Measurements from ENCODE around the gene POGZ. TPM values are rescaled to one million over a fixed set of nuclear protein-coding genes. Genes with fewer than 3 reads are reported as not detected.
A peak's percentile ranks its signal among the peaks of the same experiment; 100 is the strongest.

Gene POGZ
- 29.3 TPM for total RNA-seq

GRCh38 chr1:151459331-151460046, at the start of gene POGZ:
POGZ (minus strand) TSS chr1:151459494; CDS start chr1:151442204, 17,290 bp downstream.
- peak; percentile 96 for DNase-seq (ENCODE audit: low spot score)
- peak; percentile 90 for ATAC-seq

GRCh38 chr1:151508833-151509232, 49.5 kb upstream of the POGZ start:
- DNase-seq (ENCODE audit: low spot score) (no peak), ATAC-seq (no peak)

GRCh38 chr1:151504759-151505158, 45.5 kb upstream of the POGZ start:
- no peak for ATAC-seq
- no peak for DNase-seq (ENCODE audit: low spot score)

- ATAC-seq (no peak), DNase-seq (ENCODE audit: low spot score) (no peak)
Observed at GRCh38 chr1:151504252-151504651, 45.0 kb upstream of the POGZ start.

GRCh38 chr1:151502859-151503780, 43.8 kb upstream of the POGZ start:
- ATAC-seq = no peak

GRCh38 chr1:151502035-151502700, 42.9 kb upstream of the POGZ start:
- ATAC-seq = no peak
- no peak for DNase-seq (ENCODE audit: low spot score)

More at GRCh38 chr1:151502859-151503780, 43.8 kb upstream of the POGZ start:
- no peak for DNase-seq (ENCODE audit: low spot score)

GRCh38 chr1:151501474-151501873, 42.2 kb upstream of the POGZ start:
- ATAC-seq = peak; percentile 31
- no peak for DNase-seq (ENCODE audit: low spot score)

GRCh38 chr1:151499930-151500329, 40.6 kb upstream of the POGZ start:
- no peak for ATAC-seq

GRCh38 chr1:151499365-151499764, 40.1 kb upstream of the POGZ start:
- no peak for DNase-seq (ENCODE audit: low spot score)
- no peak for ATAC-seq

More at GRCh38 chr1:151499930-151500329, 40.6 kb upstream of the POGZ start:
- DNase-seq (ENCODE audit: low spot score) = no peak

GRCh38 chr1:151495316-151495715, 36.0 kb upstream of the POGZ start:
- DNase-seq (ENCODE audit: low spot score) (no peak), ATAC-seq (no peak)

- DNase-seq (ENCODE audit: low spot score) (no peak), ATAC-seq (no peak)
Observed at GRCh38 chr1:151494741-151495281, 35.5 kb upstream of the POGZ start.

- ATAC-seq (no peak), DNase-seq (ENCODE audit: low spot score) (no peak)
Observed at GRCh38 chr1:151493042-151493441, 33.7 kb upstream of the POGZ start.

- no peak for DNase-seq (ENCODE audit: low spot score)
- ATAC-seq = no peak
Observed at GRCh38 chr1:151492120-151492519, 32.8 kb upstream of the POGZ start.

GRCh38 chr1:151491641-151492040, 32.3 kb upstream of the POGZ start:
- DNase-seq (ENCODE audit: low spot score) (no peak), ATAC-seq (no peak)

- peak; percentile 36 for ATAC-seq
Observed at GRCh38 chr1:151486557-151486956, 27.3 kb upstream of the POGZ start.

GRCh38 chr1:151485685-151486255, 26.5 kb upstream of the POGZ start:
- DNase-seq (ENCODE audit: low spot score) (no peak), ATAC-seq (no peak)

More at GRCh38 chr1:151486557-151486956, 27.3 kb upstream of the POGZ start:
- no peak for DNase-seq (ENCODE audit: low spot score)

GRCh38 chr1:151482017-151482416, 22.7 kb upstream of the POGZ start:
- DNase-seq (ENCODE audit: low spot score) = no peak
- no peak for ATAC-seq

- no peak for ATAC-seq
- DNase-seq (ENCODE audit: low spot score) = no peak
Observed at GRCh38 chr1:151479462-151479861, 20.2 kb upstream of the POGZ start.

GRCh38 chr1:151478923-151479322, 19.6 kb upstream of the POGZ start:
- ATAC-seq (no peak), DNase-seq (ENCODE audit: low spot score) (no peak)

GRCh38 chr1:151478140-151478812, 19.0 kb upstream of the POGZ start:
- DNase-seq (ENCODE audit: low spot score) (no peak), ATAC-seq (no peak)

Measured in left lobe of liver (tissue), 2 donors.